ENCODE results near the gene LIN7B. TPM values are rescaled to one million over a fixed set of nuclear protein-coding genes. Genes with fewer than 3 reads are reported as not detected.

The LIN7B gene
- total RNA-seq, 1 experiment from 2014 or later = 11.8 TPM

- intact Hi-C loops (cut with micrococcal nuclease; ENCODE audit: unreplicated experiment) = no loop called here
- Mint-ChIP-seq H3K4me1 (ENCODE audit: low read depth, unreplicated experiment) (peaks cover 9% of the 10 kb centered on the region), H3K27me3 (ENCODE audit: insufficient read depth, unreplicated experiment) (no peaks in the 10 kb centered on the region), H3K9me3 (ENCODE audit: unreplicated experiment) (no peaks in the 10 kb centered on the region), H3K36me3 (ENCODE audit: insufficient read depth, unreplicated experiment) (no peaks in the 10 kb centered on the region), H3K27ac (ENCODE audit: unreplicated experiment) (no peak overlapping the region), H3K4me3 (ENCODE audit: unreplicated experiment) (no peak overlapping the region)
- BruUV-seq (replicated peaks) = no TSS peak
- Histone ChIP-seq H3K4me1 (peaks cover 15% of the 10 kb centered on the region), H3K36me3 (ENCODE audit: control insufficient read depth, insufficient read depth, low read length) (no peaks in the 10 kb centered on the region), H3K27me3 (replicated peaks; ENCODE audit: control insufficient read depth, insufficient read depth, low read length) (no peaks in the 10 kb centered on the region), H3K4me3 (ENCODE audit: low read depth, low read length) (no peak overlapping the region), H3K9me3 (no peaks in the 10 kb centered on the region)
- CTCF ChIA-PET = no interaction called here
- no peak for DNase-seq
- no peak for TF ChIP-seq CTCF (IDR thresholded peaks at IDR 0.05; ENCODE audit: insufficient read depth in 1 of 2, low read depth in 1 of 2, low read length in 1 of 2, severe bottlenecking in 1 of 2, unreplicated experiment in 1 of 2)
- POLR2A ChIA-PET = no interaction called here
Observed at GRCh38 chr19:49165865-49166301, 51.7 kb downstream of the LIN7B start.

GRCh38 chr19:49167857-49168409, 53.8 kb downstream of the LIN7B start:
- Histone ChIP-seq H3K27me3 (replicated peaks; ENCODE audit: control insufficient read depth, insufficient read depth, low read length) (no peaks in the 10 kb centered on the region), H3K36me3 (ENCODE audit: control insufficient read depth, insufficient read depth, low read length) (0 out of 2 replicates have a peak, but pooled peaks cover 2% of the 10 kb centered on the region), H3K4me1 (peaks cover 17% of the 10 kb centered on the region), H3K9me3 (no peaks in the 10 kb centered on the region), H3K4me3 (ENCODE audit: low read depth, low read length) (no peak overlapping the region)
- H3K36me3 Mint-ChIP-seq (ENCODE audit: insufficient read depth, unreplicated experiment) = no peaks in the 10 kb centered on the region
- H3K27me3 Mint-ChIP-seq (ENCODE audit: insufficient read depth, unreplicated experiment) = no peaks in the 10 kb centered on the region
- peaks cover 6% of the 10 kb centered on the region for H3K4me1 Mint-ChIP-seq (ENCODE audit: low read depth, unreplicated experiment)
- no peak overlapping the region for H3K4me3 Mint-ChIP-seq (ENCODE audit: unreplicated experiment)
- no peaks in the 10 kb centered on the region for H3K9me3 Mint-ChIP-seq (ENCODE audit: unreplicated experiment)
- no peak for TF ChIP-seq CTCF (IDR thresholded peaks at IDR 0.05; ENCODE audit: insufficient read depth in 1 of 2, low read depth in 1 of 2, low read length in 1 of 2, severe bottlenecking in 1 of 2, unreplicated experiment in 1 of 2)
- no peak overlapping the region for H3K27ac Mint-ChIP-seq (ENCODE audit: unreplicated experiment)
- no peak for DNase-seq
- ChIA-PET CTCF (no interaction called here), POLR2A (no interaction called here)
- intact Hi-C loops (cut with micrococcal nuclease; ENCODE audit: unreplicated experiment) = no loop called here
- no TSS peak for BruUV-seq (replicated peaks)

Other genes starting within 250 kb of the LIN7B start
- 3.9 and 5.6 TPM in 2 replicates for gene PLEKHA4, start 245.8 kb upstream of the LIN7B start, total RNA-seq (2022)
- 83.3 and 94.7 TPM in 2 replicates for gene PPP1R15A, start 241.9 kb upstream of the LIN7B start, total RNA-seq (2022)
- 0.61 and 1.1 TPM in 2 replicates for gene TULP2, start 215.6 kb upstream of the LIN7B start, total RNA-seq (2022)
- gene NUCB1, start 214.1 kb upstream of the LIN7B start, total RNA-seq (2022) = 140 and 142 TPM in 2 replicates
- gene DHDH, start 180.7 kb upstream of the LIN7B start, total RNA-seq (2022) = 2.6 and 3.3 TPM in 2 replicates
- 107 and 110 TPM in 2 replicates for gene BAX, start 159.5 kb upstream of the LIN7B start, total RNA-seq (2022)
- 2,542 and 2,963 TPM in 2 replicates for gene FTL, start 149.1 kb upstream of the LIN7B start, total RNA-seq (2022)
- 62.7 and 65.3 TPM in 2 replicates for gene GYS1, start 121.1 kb upstream of the LIN7B start, total RNA-seq (2022)
- 165 and 172 TPM in 2 replicates for gene RUVBL2, start 120.5 kb upstream of the LIN7B start, total RNA-seq (2022)
- 0.68 TPM in 1 of 2 replicates, not detected in the other for gene LHB, start 97.3 kb upstream of the LIN7B start, total RNA-seq (2022)
- gene CGB3, start 90.0 kb upstream of the LIN7B start, total RNA-seq (2022) = not detected in 2 replicates
- not detected in 2 replicates for gene CGB2, start 82.5 kb upstream of the LIN7B start, total RNA-seq (2022)
- not detected in 2 replicates for gene CGB1, start 77.5 kb upstream of the LIN7B start, total RNA-seq (2022)
- gene CGB5, start 70.5 kb upstream of the LIN7B start, total RNA-seq (2022) = 0.49 TPM in 1 of 2 replicates, not detected in the other
- not detected in 2 replicates for gene CGB8, start 65.3 kb upstream of the LIN7B start, total RNA-seq (2022)
- gene CGB7, start 56.6 kb upstream of the LIN7B start, total RNA-seq (2022) = 2.2 and 3.0 TPM in 2 replicates
- 9.1 and 10.2 TPM in 2 replicates for gene NTF4, start 49.6 kb upstream of the LIN7B start, total RNA-seq (2022)
- 1.1 and 1.2 TPM in 2 replicates for gene KCNA7, start 41.7 kb upstream of the LIN7B start, total RNA-seq (2022)
- gene SNRNP70, start 28.9 kb upstream of the LIN7B start, total RNA-seq (2022) = 251 and 259 TPM in 2 replicates
- gene C19orf73, start 4.8 kb downstream of the LIN7B start, total RNA-seq (2022) = 1.7 and 2.1 TPM in 2 replicates
- gene PPFIA3, start 5.2 kb downstream of the LIN7B start, total RNA-seq (2022) = 11.8 and 12.7 TPM in 2 replicates
- not detected in 2 replicates for gene HRC, start 41.0 kb downstream of the LIN7B start, total RNA-seq (2022)
- gene TRPM4, start 43.4 kb downstream of the LIN7B start, total RNA-seq (2022) = 27.8 and 31.4 TPM in 2 replicates
- gene SLC6A16, start 210.8 kb downstream of the LIN7B start, total RNA-seq (2022) = 0.56 and 0.84 TPM in 2 replicates
- not detected in 2 replicates for gene CD37, start 221.0 kb downstream of the LIN7B start, total RNA-seq (2022)
- 8.6 and 8.8 TPM in 2 replicates for gene TEAD2, start 248.0 kb downstream of the LIN7B start, total RNA-seq (2022)
- gene DKKL1, start 249.5 kb downstream of the LIN7B start, total RNA-seq (2022) = not detected in 2 replicates